Neural crest cell (in vitro differentiated cells): ENCODE measurements around the gene TOPORS. TPM values are rescaled to one million over a fixed set of nuclear protein-coding genes. Genes with fewer than 3 reads are reported as not detected.
"Not testable (repeated sequence)": the region's sequence is repeated elsewhere in the genome, so short reads cannot be mapped to it uniquely, and the experiment has no call there.

Source experiments
- DNase-seq: peaks from one replicate; pipeline ENCODE4 v3.0.0; 2021; ENCODE audit warnings: low read depth, mixed read lengths, low spot score
- H3K27ac Mint-ChIP-seq: one replicate; pipeline ENCODE4 v1.8.0; 2021; ENCODE audit warnings: mild to moderate bottlenecking, mixed read lengths; ENCODE audit not compliant: unreplicated experiment
- H3K27me3 Mint-ChIP-seq: 2 replicates; pipeline ENCODE4 v1.8.0; 2021; ENCODE audit warnings: low read depth, mild to moderate bottlenecking, mixed read lengths
- H3K36me3 Mint-ChIP-seq: 2 replicates; pipeline ENCODE4 v1.8.0; 2021; ENCODE audit warnings: low read depth, mild to moderate bottlenecking, mixed read lengths
- H3K4me1 Mint-ChIP-seq: 2 replicates; pipeline ENCODE4 v1.8.0; 2021; ENCODE audit warnings: mixed read lengths
- H3K4me3 Mint-ChIP-seq: one replicate; pipeline ENCODE4 v1.8.0; 2021; ENCODE audit warnings: mild to moderate bottlenecking, mixed read lengths
- H3K9me3 Mint-ChIP-seq: 2 replicates; pipeline ENCODE4 v1.8.0; 2021; ENCODE audit warnings: mixed read lengths
- CTCF ChIP-seq: fragments of 200-600 bp; sonication (generic); conservative IDR thresholded peaks from 2 replicates; pipeline ENCODE4 v1.5.0; 2021; ENCODE audit warnings: antibody characterized with exemption, mild to moderate bottlenecking
- total RNA-seq: library from RNA; stranded (reverse); gene quantifications from 2 replicates; pipeline ENCODE4 v1.2.1, GENCODE V29; 2021

The TOPORS gene
- total RNA-seq, 1 donor from 2014 or later, result 20.8 TPM

GRCh38 chr9:32550150-32550561 lies 2.2 kb downstream of the TOPORS start:
- H3K36me3 Mint-ChIP-seq, result peaks cover 6% of the 10 kb centered on the region
- no peaks in the 10 kb centered on the region for H3K27me3 Mint-ChIP-seq
- TF ChIP-seq CTCF, result no peak
- peak overlapping the region; percentile 89 for H3K27ac Mint-ChIP-seq
- no peak for DNase-seq
- peak overlapping the region; percentile 98 for H3K4me3 Mint-ChIP-seq
- no peaks in the 10 kb centered on the region for H3K9me3 Mint-ChIP-seq
- peaks cover 32% of the 10 kb centered on the region for H3K4me1 Mint-ChIP-seq

GRCh38 chr9:32548213-32548612 lies 4.2 kb downstream of the TOPORS start:
- H3K36me3 Mint-ChIP-seq, result peaks cover 13% of the 10 kb centered on the region
- not testable (repeated sequence) for H3K9me3 Mint-ChIP-seq, DNase-seq, H3K27ac Mint-ChIP-seq, H3K27me3 Mint-ChIP-seq
- H3K4me1 Mint-ChIP-seq, result peaks cover 29% of the 10 kb centered on the region
- peak overlapping the region; percentile 31 for H3K4me3 Mint-ChIP-seq

GRCh38 chr9:32545884-32546283 lies 6.5 kb downstream of the TOPORS start:
- H3K4me3 Mint-ChIP-seq, result no peak overlapping the region
- peaks cover 28% of the 10 kb centered on the region for H3K36me3 Mint-ChIP-seq
- H3K9me3 Mint-ChIP-seq, result no peaks in the 10 kb centered on the region
- TF ChIP-seq CTCF, result no peak
- DNase-seq, result no peak
- no peak overlapping the region for H3K27ac Mint-ChIP-seq
- no peaks in the 10 kb centered on the region for H3K27me3 Mint-ChIP-seq
- H3K4me1 Mint-ChIP-seq, result peaks cover 22% of the 10 kb centered on the region

GRCh38 chr9:32543047-32543446 lies 9.3 kb downstream of the TOPORS start:
- Mint-ChIP-seq H3K36me3 (peaks cover 21% of the 10 kb centered on the region), H3K4me3 (no peak overlapping the region), H3K27me3 (no peaks in the 10 kb centered on the region), H3K27ac (no peak overlapping the region), H3K4me1 (no peaks in the 10 kb centered on the region), H3K9me3 (no peaks in the 10 kb centered on the region)
- DNase-seq, result no peak
- TF ChIP-seq CTCF, result no peak

- H3K27ac Mint-ChIP-seq, result no peak overlapping the region
- no peak overlapping the region for H3K4me3 Mint-ChIP-seq
- peaks cover 21% of the 10 kb centered on the region for H3K36me3 Mint-ChIP-seq
- no peaks in the 10 kb centered on the region for H3K27me3 Mint-ChIP-seq
- no peak for DNase-seq
- no peaks in the 10 kb centered on the region for H3K9me3 Mint-ChIP-seq
- no peak for TF ChIP-seq CTCF
- no peaks in the 10 kb centered on the region for H3K4me1 Mint-ChIP-seq
These were observed 18.6 kb downstream of the TOPORS start for GRCh38 chr9:32533816-32534215.

GRCh38 chr9:32533336-32533735 lies 19.1 kb downstream of the TOPORS start:
- no peak for DNase-seq
- TF ChIP-seq CTCF, result no peak
- H3K9me3 Mint-ChIP-seq, result no peaks in the 10 kb centered on the region
- H3K4me1 Mint-ChIP-seq, result no peaks in the 10 kb centered on the region
- H3K4me3 Mint-ChIP-seq, result no peak overlapping the region
- H3K36me3 Mint-ChIP-seq, result peaks cover 21% of the 10 kb centered on the region
- H3K27ac Mint-ChIP-seq, result no peak overlapping the region
- H3K27me3 Mint-ChIP-seq, result no peaks in the 10 kb centered on the region
